ENCODE results near the gene LAMC2.

GRCh38 chr1:183282101-183282855 is 96.2 kb downstream of the LAMC2 start:
- TF ChIP-seq CTCF (IDR thresholded peaks at IDR 0.05), result no peak
- no peak for TF ChIP-seq POLR2A (IDR thresholded peaks at IDR 0.05)
